PFSK-1 (cell line): ENCODE measurements around the gene ARHGEF7.

Experiments
- FOXP2 ChIP-seq: optimal IDR thresholded peaks from 2 replicates; pipeline ENCODE3; 2011; ENCODE audit warnings: borderline replicate concordance, control low read depth, inconsistent platforms; ENCODE audit not compliant: insufficient read depth; ENCODE audit errors: extremely low read length, extremely low read depth
- POLR2AphosphoS5 ChIP-seq: IDR thresholded peaks from 2 replicates; pipeline ENCODE4 v1.6.1; 2012; ENCODE audit warnings: low read depth, mild to moderate bottlenecking, control low read depth, low read length, moderate library complexity
- REST ChIP-seq, 2 experiments: IDR thresholded peaks; 2 replicates each; pipeline versions ENCODE4 v1.6.1 to v1.8.0; 2011 to 2012; ENCODE audit warnings: low read depth in 2 of 2, low read length in 2 of 2, control low read depth in 1 of 2, inconsistent platforms in 1 of 2, mild to moderate bottlenecking in 1 of 2, moderate library complexity in 1 of 2; ENCODE audit not compliant: insufficient read depth in 1 of 2
- SIN3A ChIP-seq: IDR thresholded peaks from 2 replicates; pipeline ENCODE4 v1.6.1; 2012; ENCODE audit warnings: mild to moderate bottlenecking, low read length, moderate library complexity, borderline replicate concordance; ENCODE audit not compliant: insufficient read depth
- TAF1 ChIP-seq: IDR thresholded peaks from 2 replicates; pipeline ENCODE4 v1.6.1; 2012; ENCODE audit warnings: low read length, control low read depth, borderline replicate concordance; ENCODE audit not compliant: insufficient read depth

Gene ARHGEF7

GRCh38 chr13:111183087-111183645 is 68.1 kb downstream of the ARHGEF7 start:
- TF ChIP-seq FOXP2 = no peak
- no peak for TF ChIP-seq SIN3A
- TF ChIP-seq TAF1 = no peak
- no peak for TF ChIP-seq POLR2AphosphoS5
- TF ChIP-seq REST (IDR thresholded peaks at IDR 0.05; ENCODE audit: insufficient read depth in 1 of 2, low read depth in 2 of 2, low read length in 2 of 2) = no peak

- no peak for TF ChIP-seq POLR2AphosphoS5
- TF ChIP-seq FOXP2 = no peak
- no peak for TF ChIP-seq TAF1
- no peak for TF ChIP-seq REST (IDR thresholded peaks at IDR 0.05; ENCODE audit: insufficient read depth in 1 of 2, low read depth in 2 of 2, low read length in 2 of 2)
These were observed 68.8 kb downstream of the ARHGEF7 start for GRCh38 chr13:111183959-111184358.

GRCh38 chr13:111184458-111185401 is 69.6 kb downstream of the ARHGEF7 start:
- TF ChIP-seq POLR2AphosphoS5 (no peak), TAF1 (no peak), SIN3A (no peak), REST (IDR thresholded peaks at IDR 0.05; ENCODE audit: insufficient read depth in 1 of 2, low read depth in 2 of 2, low read length in 2 of 2) (no peak), FOXP2 (no peak)

- no peak for TF ChIP-seq REST (IDR thresholded peaks at IDR 0.05; ENCODE audit: insufficient read depth in 1 of 2, low read depth in 2 of 2, low read length in 2 of 2)
- no peak for TF ChIP-seq SIN3A
- no peak for TF ChIP-seq FOXP2
- TF ChIP-seq TAF1 = no peak
- no peak for TF ChIP-seq POLR2AphosphoS5
These were observed 71.3 kb downstream of the ARHGEF7 start for GRCh38 chr13:111186305-111186935.
